ENCODE measurements around the gene MFSD2B. TPM values are rescaled to one million over a fixed set of nuclear protein-coding genes. Genes with fewer than 3 reads are reported as not detected.
A peak's percentile ranks its signal among the peaks of the same experiment; 100 is the strongest.
"Not testable (repeated sequence)": the region's sequence is repeated elsewhere in the genome, so short reads cannot be mapped to it uniquely, and the experiment has no call there.

Gene MFSD2B
- total RNA-seq, 2 donors from 2014 or later: 0.14 TPM; not detected in 1

GRCh38 chr2:24010477-24011249, 778 bp downstream of the MFSD2B start:
- H3K4me1 ChIP-seq (ENCODE audit: control insufficient read depth in 1 of 2, low read depth in 2 of 2): peaks cover 6 to 10% of the 10 kb centered on the region in 2 donors
- peak overlapping the region; percentile 44 for H3K4me3 ChIP-seq
- no peaks in the 10 kb centered on the region for H3K36me3 ChIP-seq
- DNase-seq (ENCODE audit: low spot score) (no peak), ATAC-seq (ENCODE audit: insufficient number of reproducible peaks, low FRiP score, low read depth) (no peak)
- H3K27me3 ChIP-seq (replicated peaks; ENCODE audit: insufficient read depth): no peaks in the 10 kb centered on the region
- no peak for TF ChIP-seq CTCF (IDR thresholded peaks at IDR 0.05)
- no peaks in the 10 kb centered on the region for H3K9me3 ChIP-seq
- no peak overlapping the region for H3K27ac ChIP-seq

GRCh38 chr2:24011250-24012104, 1.6 kb downstream of the MFSD2B start:
- Histone ChIP-seq H3K9me3 (no peaks in the 10 kb centered on the region), H3K27me3 (replicated peaks; ENCODE audit: insufficient read depth) (no peaks in the 10 kb centered on the region), H3K4me1 (ENCODE audit: control insufficient read depth in 1 of 2, low read depth in 2 of 2) (peaks cover 6 to 10% of the 10 kb centered on the region in 2 donors), H3K27ac (no peak overlapping the region), H3K36me3 (no peaks in the 10 kb centered on the region), H3K4me3 (no peak overlapping the region)
- ATAC-seq (ENCODE audit: insufficient number of reproducible peaks, low FRiP score, low read depth): no peak
- no peak for DNase-seq (ENCODE audit: low spot score)
- TF ChIP-seq CTCF (IDR thresholded peaks at IDR 0.05): no peak

- H3K4me3 ChIP-seq: no peak overlapping the region
- ATAC-seq (ENCODE audit: insufficient number of reproducible peaks, low FRiP score, low read depth): no peak
Observed at GRCh38 chr2:24012521-24013188, 2.8 kb downstream of the MFSD2B start.

GRCh38 chr2:24014902-24015301, 5.0 kb downstream of the MFSD2B start:
- H3K36me3 ChIP-seq; DNase-seq (ENCODE audit: low spot score); ATAC-seq (ENCODE audit: insufficient number of reproducible peaks, low FRiP score, low read depth); H3K27ac ChIP-seq; H3K27me3 ChIP-seq (replicated peaks; ENCODE audit: insufficient read depth); H3K9me3 ChIP-seq; H3K4me3 ChIP-seq; H3K4me1 ChIP-seq (ENCODE audit: control insufficient read depth in 1 of 2, low read depth in 2 of 2): not testable (repeated sequence)

More at GRCh38 chr2:24012521-24013188, 2.8 kb downstream of the MFSD2B start:
- no peak for DNase-seq (ENCODE audit: low spot score)
- no peak overlapping the region for H3K27ac ChIP-seq
- H3K9me3 ChIP-seq: no peaks in the 10 kb centered on the region
- no peak for TF ChIP-seq CTCF (IDR thresholded peaks at IDR 0.05)
- H3K27me3 ChIP-seq (replicated peaks; ENCODE audit: insufficient read depth): no peaks in the 10 kb centered on the region
- no peaks in the 10 kb centered on the region for H3K36me3 ChIP-seq
- H3K4me1 ChIP-seq (ENCODE audit: control insufficient read depth in 1 of 2, low read depth in 2 of 2): peaks cover 6 to 10% of the 10 kb centered on the region in 2 donors

- DNase-seq (ENCODE audit: low spot score): no peak
- Histone ChIP-seq H3K9me3 (no peaks in the 10 kb centered on the region), H3K36me3 (no peaks in the 10 kb centered on the region), H3K27ac (no peak overlapping the region), H3K4me1 (ENCODE audit: control insufficient read depth in 1 of 2, low read depth in 2 of 2) (no peaks in the 10 kb centered on the region), H3K4me3 (no peak overlapping the region), H3K27me3 (replicated peaks; ENCODE audit: insufficient read depth) (no peaks in the 10 kb centered on the region)
- TF ChIP-seq CTCF (IDR thresholded peaks at IDR 0.05): no peak
- no peak for ATAC-seq (ENCODE audit: insufficient number of reproducible peaks, low FRiP score, low read depth)
Observed at GRCh38 chr2:24015562-24016375, 5.9 kb downstream of the MFSD2B start.
